K562 (cell line): ENCODE results near the gene ZNF558. TPM values are rescaled to one million over a fixed set of nuclear protein-coding genes. Genes with fewer than 3 reads are reported as not detected.

ENCODE experiments used
- ATAC-seq: fragments of 200-7000 bp; cut with Tn5 transposase; 3 replicates; pipeline ENCODE4 v1.9.1; 2020; ENCODE audit warnings: moderate library complexity
- BruUV-seq: library from RNA; stranded (reverse); fragments of 400-500 nt; replicated peaks from 2 replicates; lab custom pipeline; 2021; lab: Mats Ljungman, UMichigan
- CTCF ChIA-PET: fragments of 300-600 bp; formaldehyde crosslinking; extraction: SDS; loops from one replicate; lab custom pipeline; 2021; ENCODE audit warnings: low intra/inter-chr PET ratio; lab: Yijun Ruan, JAX
- POLR2A ChIA-PET: fragments of 300-600, 350-650 bp; sonication (Branson Sonifier 250); formaldehyde crosslinking; extraction: SDS; loops from one replicate; lab custom pipeline; 2021; ENCODE audit warnings: antibody characterized with exemption, inconsistent platforms; lab: Yijun Ruan, JAX
- DNase-seq, 4 experiments: peaks; one replicate each; pipeline versions ENCODE4 v3.0.0 to v3.0.0-alpha.2; 2011 to 2018; ENCODE audit warnings: low spot score in 3 of 4, mixed read lengths in 3 of 4; ENCODE audit errors: extremely low read depth in 1 of 4
- FAIRE-seq: peaks from 2 replicates; lab custom pipeline; 2011; peaks lifted over from hg19 to GRCh38; lab: Jason Lieb, UNC
- H2AFZ ChIP-seq: 2 replicates; pipeline ENCODE4 v1.6.0; 2011; ENCODE audit warnings: low read depth, low read length, control low read depth, inconsistent platforms
- H3K27ac ChIP-seq: fragments of 200-600 bp; 3 replicates; pipeline ENCODE4 v1.8.0; 2011; ENCODE audit warnings: low read depth, mild to moderate bottlenecking, control low read depth, inconsistent platforms, low read length, moderate library complexity, mixed read lengths; ENCODE audit errors: extremely low read depth
- H3K27me3 ChIP-seq, 2 experiments: fragments of 300-600 bp in 1 of 2; 2 replicates in 1 of 2; 3 replicates in 1 of 2; pipeline versions ENCODE4 v1.6.0 to v1.8.0; 2011; ENCODE audit warnings: inconsistent platforms in 2 of 2, low read length in 2 of 2, mild to moderate bottlenecking in 1 of 2, mixed read lengths in 1 of 2, moderate library complexity in 1 of 2; ENCODE audit not compliant: control insufficient read depth in 2 of 2, insufficient read depth in 2 of 2
- H3K36me3 ChIP-seq: fragments of 300-600 bp; 3 replicates; pipeline ENCODE4 v1.8.0; 2011; ENCODE audit warnings: mild to moderate bottlenecking, low read length, inconsistent platforms; ENCODE audit not compliant: control insufficient read depth, insufficient read depth
- H3K4me1 ChIP-seq, 2 experiments: fragments of 200-600 bp in 1 of 2; replicated peaks in 1 of 2; 2 replicates in 1 of 2; 3 replicates in 1 of 2; pipeline versions ENCODE4 v1.5.1 to v1.8.0; 2011; ENCODE audit warnings: inconsistent platforms in 2 of 2, low read length in 2 of 2, mild to moderate bottlenecking in 1 of 2, mixed read lengths in 1 of 2, moderate library complexity in 1 of 2; ENCODE audit not compliant: control insufficient read depth in 2 of 2, insufficient read depth in 2 of 2
- H3K4me2 ChIP-seq: 2 replicates; pipeline ENCODE4 v1.6.1; 2011; ENCODE audit warnings: low read length, control low read depth, inconsistent platforms, mixed read lengths; ENCODE audit not compliant: insufficient read depth
- H3K4me3 ChIP-seq: fragments of 200-600 bp; sonication (generic), shearing (Covaris generic); 2 replicates; pipeline ENCODE4 v1.5.1; 2016; ENCODE audit warnings: control low read depth, inconsistent platforms
- H3K79me2 ChIP-seq: fragments of 200-600 bp; 3 replicates; pipeline ENCODE4 v1.8.0; 2011; ENCODE audit warnings: low read length, inconsistent platforms; ENCODE audit not compliant: control insufficient read depth, insufficient read depth
- H3K9ac ChIP-seq, 2 experiments: 2 replicates each; pipeline versions ENCODE4 v1.6.0 to v1.6.1; 2011; ENCODE audit warnings: low read depth in 2 of 2, low read length in 2 of 2, control low read depth in 1 of 2, inconsistent platforms in 1 of 2, mild to moderate bottlenecking in 1 of 2, mixed read lengths in 1 of 2; ENCODE audit not compliant: insufficient read depth in 1 of 2
- H3K9me1 ChIP-seq: one replicate; pipeline ENCODE4 v1.6.0; 2011; ENCODE audit warnings: inconsistent platforms, mild to moderate bottlenecking, low read length, moderate library complexity; ENCODE audit not compliant: control insufficient read depth, insufficient read depth
- H3K9me3 ChIP-seq: replicated peaks from 2 replicates; pipeline ENCODE4 v1.5.1; 2011; ENCODE audit warnings: low read depth, low read length, inconsistent platforms; ENCODE audit not compliant: control insufficient read depth, insufficient read depth
- H4K20me1 ChIP-seq: replicated peaks from 2 replicates; pipeline ENCODE4 v1.6.1; 2011; ENCODE audit warnings: low read length, inconsistent platforms, mixed read lengths; ENCODE audit not compliant: control insufficient read depth, insufficient read depth
- BDP1 ChIP-seq: IDR thresholded peaks from 3 replicates; pipeline ENCODE4 v1.6.1; 2011; ENCODE audit not compliant: insufficient read length, insufficient read depth
- ETV5 ChIP-seq: sonication (generic); formaldehyde crosslinking; IDR thresholded peaks from 2 replicates; pipeline ENCODE4 v1.4.0; 2020; ENCODE audit warnings: low read depth, mild to moderate bottlenecking, missing genetic modification reagents
- GTF2E2 ChIP-seq: fragments of 200-800 bp; sonication (Bioruptor generic); IDR thresholded peaks from 2 replicates; pipeline ENCODE4 v1.6.1; 2016; ENCODE audit warnings: missing genetic modification characterization, missing compliant biosample characterization
- GTF3C2 ChIP-seq: IDR thresholded peaks from 3 replicates; pipeline ENCODE4 v1.6.1; 2011; ENCODE audit warnings: borderline replicate concordance, mild to moderate bottlenecking, moderate library complexity; ENCODE audit not compliant: insufficient read length; ENCODE audit errors: extremely low read depth
- PHF21A ChIP-seq: fragments of 450-650 bp; IDR thresholded peaks from 2 replicates; pipeline ENCODE4 v1.6.1; 2017; ENCODE audit warnings: low read depth, borderline replicate concordance
- PRMT5 ChIP-seq: sonication (generic); formaldehyde crosslinking; IDR thresholded peaks from 2 replicates; pipeline ENCODE4 v1.5.0; 2020; ENCODE audit warnings: missing genetic modification reagents
- TAF15 ChIP-seq: fragments of 200-400 bp; formaldehyde crosslinking; IDR thresholded peaks from 2 replicates; pipeline ENCODE4 v1.6.1; 2017; ENCODE audit warnings: mild to moderate bottlenecking, low read depth, low read length, moderate library complexity
- ZBTB7A ChIP-seq: IDR thresholded peaks from 2 replicates; pipeline ENCODE4 v1.6.1; 2011; ENCODE audit warnings: low read depth, mild to moderate bottlenecking, low read length, moderate library complexity, borderline replicate concordance; ENCODE audit not compliant: control insufficient read depth
- ZNF224 ChIP-seq: sonication (generic); formaldehyde crosslinking; IDR thresholded peaks from 2 replicates; pipeline ENCODE4 v1.8.0; 2022; ENCODE audit warnings: mild to moderate bottlenecking, missing genetic modification reagents
- WGBS: fragments of 100-300 bp; shearing (Covaris generic); methylation state at CpG from one replicate; pipeline ENCODE4 v1.1.6; 2016; ENCODE audit warnings: low coverage, mixed read lengths; ENCODE audit not compliant: insufficient coverage; ENCODE audit errors: missing lambda C conversion rate; 5-methylcytosine and 5-hydroxymethylcytosine counted together
- in situ Hi-C: fragments of 300-500 bp; cut with MboI; formaldehyde crosslinking; loops from 4 replicates; pipeline ENCODE4 v1.15.0; 2018; ENCODE audit warnings: inconsistent platforms, mixed read lengths
- intact Hi-C: fragments of 100-400 bp; cut with micrococcal nuclease; formaldehyde crosslinking; loops from 2 replicates; pipeline ENCODE4 v1.14.2; 2022
- polyA plus RNA-seq, 8 experiments: library from polyadenylated mRNA; depleted of rRNA in 4 of 8; stranded (reverse) in 5 of 8; unstranded in 3 of 8; fragments of >200 nt; fragmentation: Nextera tagmentation in 2 of 8; fragmentation: Illumina TruSeq in 1 of 8; extraction: Ambion mirVana in 2 of 8; extraction: Trizol in 1 of 8; gene quantifications; 2 replicates each; pipeline versions ENCODE4 v1.2.1 to v1.2.3, GENCODE V29; 2011 to 2014; ENCODE audit warnings: inconsistent platforms in 1 of 8, missing spikeins in 1 of 8
- total RNA-seq, 7 experiments: library from RNA; depleted of rRNA in 6 of 7; stranded (reverse); fragments of >200 nt in 6 of 7; fragmentation: Illumina TruSeq in 2 of 7; extraction: Trizol in 2 of 7; gene quantifications; 2 replicates each; pipeline versions ENCODE4 v1.2.1 to v1.2.3, GENCODE V29; 2011 to 2021; ENCODE audit warnings: low replicate concordance in 1 of 7
- TF ChIP-seq, protein P1 (sequence below): sonication (generic); formaldehyde crosslinking; IDR thresholded peaks from 2 replicates; pipeline ENCODE4 v1.8.0; 2022; ENCODE audit warnings: missing genetic modification reagents, mild to moderate bottlenecking, moderate library complexity, borderline replicate concordance

Gene ZNF558
- total and polyA plus RNA-seq, 9 of the 15 experiments (the other 6 are each of a cell fraction or from before 2014, with no cell fraction given), result 5.4 to 47.6 (median 21.2) TPM

DNA sequence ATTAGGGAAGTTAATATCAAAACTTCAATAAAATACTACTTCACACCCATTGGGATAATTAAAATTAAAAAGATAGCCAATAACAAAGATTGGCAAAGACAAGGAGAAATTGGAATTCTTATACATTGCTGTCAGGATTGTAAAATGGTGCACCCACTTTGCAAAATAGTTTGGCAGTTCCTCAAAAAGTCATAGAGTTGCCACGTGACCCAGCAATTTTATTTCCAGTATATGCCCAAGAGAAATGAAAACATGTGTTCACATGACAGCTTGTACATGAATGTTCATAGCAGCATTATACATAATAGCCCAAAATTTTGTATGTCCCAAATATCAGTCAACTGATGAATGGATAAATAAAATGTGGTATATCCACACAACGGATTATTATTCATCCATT, 3.3 kb upstream of the ZNF558 start (continued):
- TF ChIP-seq, protein P1, sequence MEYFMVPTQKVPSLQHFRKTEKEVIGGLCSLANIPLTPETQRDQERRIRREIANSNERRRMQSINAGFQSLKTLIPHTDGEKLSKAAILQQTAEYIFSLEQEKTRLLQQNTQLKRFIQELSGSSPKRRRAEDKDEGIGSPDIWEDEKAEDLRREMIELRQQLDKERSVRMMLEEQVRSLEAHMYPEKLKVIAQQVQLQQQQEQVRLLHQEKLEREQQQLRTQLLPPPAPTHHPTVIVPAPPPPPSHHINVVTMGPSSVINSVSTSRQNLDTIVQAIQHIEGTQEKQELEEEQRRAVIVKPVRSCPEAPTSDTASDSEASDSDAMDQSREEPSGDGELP (CRISPR knock-in tag), result no peak
- no peak for TF ChIP-seq TAF15
- no peak for TF ChIP-seq ZNF224
- no peak for TF ChIP-seq PHF21A
- TF ChIP-seq GTF2E2 (tag), result no peak
- TF ChIP-seq ZBTB7A, result no peak
- TF ChIP-seq BDP1, result no peak

DNA sequence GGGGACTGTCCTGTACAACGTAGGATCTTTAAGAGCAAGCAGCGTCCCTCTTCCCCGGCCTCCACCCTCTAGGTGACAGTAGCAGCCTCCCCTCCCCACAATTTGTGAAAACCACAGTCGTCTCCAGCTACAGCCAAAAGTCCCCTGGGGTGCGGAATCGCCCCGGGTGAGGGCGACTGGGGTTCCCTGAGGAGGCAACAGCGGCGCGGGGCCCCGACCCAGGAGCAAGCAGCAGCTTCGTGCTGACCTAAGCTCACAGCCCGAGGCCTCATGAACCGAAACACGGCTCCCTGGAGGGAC, 322 bp downstream of the ZNF558 start:
- CTCF ChIA-PET, result no interaction called here
- no TSS peak for BruUV-seq
- TF ChIP-seq GTF3C2, result no peak
- TF ChIP-seq PRMT5 (CRISPR knock-in tag), result no peak
- TF ChIP-seq ETV5, result no peak

More for the DNA sequence above, 322 bp downstream of the ZNF558 start:
- Histone ChIP-seq H3K27me3 (no peaks in the 10 kb centered on the region), H3K4me2 (peak overlapping the region; percentile 75), H3K9me3 (no peaks in the 10 kb centered on the region), H3K4me1 (peaks cover 10% of the 10 kb centered on the region in 2 experiments; a peak in 3 of 5 replicates), H3K9me1 (no peaks in the 10 kb centered on the region), H3K79me2 (no peaks in the 10 kb centered on the region), H3K4me3 (peak overlapping the region; percentile 66), H3K27ac (peak overlapping the region; percentile 97), H2AFZ (peak overlapping the region; percentile 98), H3K9ac (peak overlapping the region; percentile 88 to 98), H4K20me1 (no peaks in the 10 kb centered on the region), H3K36me3 (peaks cover 17% of the 10 kb centered on the region; the same call in 2 of the 3 replicates)
- WGBS, result 0% methylated on average over 13 of the region's 16 CpGs
- intact Hi-C loops, result no loop called here
- POLR2A ChIA-PET, result interaction anchor here (0.6 to 1.1 kb wide), 3 partner anchors 10 to 1286 kb away, joined by 4 to 5 read pairs (median 4); no protein-coding TSS in a partner anchor
- in situ Hi-C loops, result no loop called here
- ATAC-seq (peak; percentile 34), DNase-seq (no peak), FAIRE-seq (no peak)
